HepG2 (cell line): ENCODE results near the gene ACTR6. TPM values are rescaled to one million over a fixed set of nuclear protein-coding genes. Genes with fewer than 3 reads are reported as not detected.
"Not testable (repeated sequence)": the region's sequence is repeated elsewhere in the genome, so short reads cannot be mapped to it uniquely, and the experiment has no call there.

Experiments used
- ATAC-seq: fragments of 200-7000 bp; cut with Tn5 transposase; 3 replicates; pipeline ENCODE4 v1.9.1; 2020; ENCODE audit warnings: mild to moderate bottlenecking, moderate library complexity
- BruUV-seq: library from RNA; stranded (reverse); fragments of 400-500 nt; replicated peaks from 2 replicates; lab custom pipeline; 2021; lab: Mats Ljungman, UMichigan
- CTCF ChIA-PET: fragments of 300-600 bp; formaldehyde crosslinking; extraction: SDS; loops from one replicate; lab custom pipeline; 2021; ENCODE audit warnings: low total read pairs, inconsistent platforms, low intra/inter-chr PET ratio; lab: Yijun Ruan, JAX
- POLR2A ChIA-PET: fragments of 350-600 bp; sonication (Branson Sonifier 250); formaldehyde crosslinking; loops from one replicate; lab custom pipeline; 2020; ENCODE audit warnings: antibody characterized with exemption, inconsistent platforms; lab: Yijun Ruan, JAX
- DNase-seq: peaks from one replicate; pipeline ENCODE4 v3.0.0-alpha.2; 2015; ENCODE audit warnings: low spot score
- FAIRE-seq: peaks from 3 replicates; lab custom pipeline; 2011; peaks lifted over from hg19 to GRCh38; lab: Jason Lieb, UNC
- H2AFZ ChIP-seq: one replicate; pipeline ENCODE4 v1.6.1; 2011; ENCODE audit warnings: low read length, inconsistent platforms
- H3K27ac ChIP-seq: fragments of 300-600 bp; 3 replicates; pipeline ENCODE4 v1.8.0; 2011; ENCODE audit warnings: mixed run types, mild to moderate bottlenecking, mixed read lengths, low read length, inconsistent platforms; ENCODE audit not compliant: insufficient read depth; ENCODE audit errors: extremely low read length
- H3K27me3 ChIP-seq, 2 experiments: fragments of 200-600 bp in 1 of 2; 2 replicates in 1 of 2; 3 replicates in 1 of 2; pipeline versions ENCODE4 v1.6.0 to v1.8.0; 2011; ENCODE audit warnings: low read length in 2 of 2, mild to moderate bottlenecking in 2 of 2, moderate library complexity in 2 of 2, inconsistent platforms in 1 of 2; ENCODE audit not compliant: insufficient read depth in 2 of 2, control insufficient read depth in 1 of 2
- H3K36me3 ChIP-seq, 2 experiments: fragments of 200-600 bp in 1 of 2; replicated peaks in 1 of 2; 2 replicates in 1 of 2; 3 replicates in 1 of 2; pipeline versions ENCODE4 v1.5.1 to v1.8.0; 2011; ENCODE audit warnings: low read length in 2 of 2, inconsistent platforms in 1 of 2; ENCODE audit not compliant: insufficient read depth in 2 of 2, control insufficient read depth in 1 of 2
- H3K4me1 ChIP-seq: 2 replicates; pipeline ENCODE4 v1.5.1; 2012; ENCODE audit warnings: low read length, inconsistent platforms; ENCODE audit not compliant: insufficient read depth
- H3K4me2 ChIP-seq: 2 replicates; pipeline ENCODE4 v1.6.0; 2011; ENCODE audit warnings: low read depth, low read length, inconsistent platforms
- H3K4me3 ChIP-seq, 3 experiments: fragments of 200-600 bp in 1 of 3; sonication (generic), shearing (Covaris generic) in 1 of 3; replicated peaks in 1 of 3; 2 replicates each; pipeline ENCODE4 v1.5.1; 2011 to 2016; ENCODE audit warnings: low read length in 3 of 3, inconsistent platforms in 2 of 3, low read depth in 2 of 3, mild to moderate bottlenecking in 2 of 3, control low read depth in 1 of 3, mixed read lengths in 1 of 3; ENCODE audit not compliant: insufficient read depth in 1 of 3
- H3K79me2 ChIP-seq: one replicate; pipeline ENCODE4 v1.6.1; 2011; ENCODE audit warnings: low read length, inconsistent platforms; ENCODE audit not compliant: insufficient read depth
- H3K9ac ChIP-seq: 2 replicates; pipeline ENCODE4 v1.6.0; 2011; ENCODE audit warnings: mild to moderate bottlenecking, low read depth, low read length, inconsistent platforms; ENCODE audit not compliant: insufficient read depth
- H3K9me3 ChIP-seq: 2 replicates; pipeline ENCODE4 v1.5.1; 2012; ENCODE audit warnings: mild to moderate bottlenecking, low read length
- H4K20me1 ChIP-seq: 2 replicates; pipeline ENCODE4 v1.6.0; 2011; ENCODE audit warnings: inconsistent platforms, mild to moderate bottlenecking, low read length, moderate library complexity; ENCODE audit not compliant: insufficient read depth
- GTF3A ChIP-seq: sonication (generic); formaldehyde crosslinking; conservative IDR thresholded peaks from 2 replicates; pipeline ENCODE4 v1.4.0; 2020; ENCODE audit warnings: mild to moderate bottlenecking, missing genetic modification reagents
- IRF2 ChIP-seq: IDR thresholded peaks from 2 replicates; pipeline ENCODE4 v1.6.1; 2018; ENCODE audit warnings: missing genetic modification reagents, missing compliant biosample characterization
- MBD4 ChIP-seq: IDR thresholded peaks from 2 replicates; pipeline ENCODE4 v1.6.1; 2012; ENCODE audit warnings: low read length, inconsistent platforms, borderline replicate concordance
- MEIS2 ChIP-seq: sonication (generic); formaldehyde crosslinking; IDR thresholded peaks from 2 replicates; pipeline ENCODE4 v1.9.0; 2021; ENCODE audit warnings: mild to moderate bottlenecking, missing genetic modification reagents
- NCOA1 ChIP-seq: sonication (generic); formaldehyde crosslinking; IDR thresholded peaks from 2 replicates; pipeline ENCODE4 v1.9.0; 2021; ENCODE audit warnings: missing genetic modification reagents
- SALL1 ChIP-seq: sonication (generic); formaldehyde crosslinking; IDR thresholded peaks from 2 replicates; pipeline ENCODE4 v1.8.0; 2022; ENCODE audit warnings: mild to moderate bottlenecking, missing genetic modification reagents
- SMARCE1 ChIP-seq: fragments of 450-650 bp; IDR thresholded peaks from 2 replicates; pipeline ENCODE4 v1.6.1; 2017; ENCODE audit warnings: borderline replicate concordance
- TBP ChIP-seq: sonication (generic); formaldehyde crosslinking; IDR thresholded peaks from 2 replicates; pipeline ENCODE4 v1.5.0; 2020; ENCODE audit warnings: missing genetic modification reagents
- ZBTB20 ChIP-seq: sonication (generic); formaldehyde crosslinking; IDR thresholded peaks from 2 replicates; pipeline ENCODE4 v1.8.1; 2023; ENCODE audit warnings: missing genetic modification reagents, low read depth, mild to moderate bottlenecking, borderline replicate concordance
- ZBTB38 ChIP-seq: sonication (generic); formaldehyde crosslinking; IDR thresholded peaks from 2 replicates; pipeline ENCODE4 v1.5.1; 2020; ENCODE audit warnings: mild to moderate bottlenecking, missing genetic modification reagents
- ZBTB7A ChIP-seq: sonication (generic); formaldehyde crosslinking; IDR thresholded peaks from 2 replicates; pipeline ENCODE4 v1.8.0; 2022; ENCODE audit warnings: mild to moderate bottlenecking, missing genetic modification reagents
- ZNF121 ChIP-seq: sonication (generic); formaldehyde crosslinking; IDR thresholded peaks from 2 replicates; pipeline ENCODE4 v1.5.0; 2020; ENCODE audit warnings: mild to moderate bottlenecking, missing genetic modification reagents
- ZNF30 ChIP-seq: sonication (generic); formaldehyde crosslinking; IDR thresholded peaks from 2 replicates; pipeline ENCODE4 v1.5.0; 2020; ENCODE audit warnings: mild to moderate bottlenecking, missing genetic modification reagents
- ZNF362 ChIP-seq: sonication (generic); formaldehyde crosslinking; IDR thresholded peaks from 2 replicates; pipeline ENCODE4 v1.4.0; 2020; ENCODE audit warnings: missing genetic modification reagents, mild to moderate bottlenecking, borderline replicate concordance
- ZNF562 ChIP-seq: sonication (generic); formaldehyde crosslinking; IDR thresholded peaks from 2 replicates; pipeline ENCODE4 v1.8.0; 2022; ENCODE audit warnings: missing genetic modification reagents, borderline replicate concordance
- ZSCAN12 ChIP-seq: sonication (generic); formaldehyde crosslinking; IDR thresholded peaks from 2 replicates; pipeline ENCODE4 v1.9.0; 2021; ENCODE audit warnings: mild to moderate bottlenecking, missing genetic modification reagents
- WGBS: methylation state at CpG from one replicate; pipeline ENCODE4 v1.1.6; 2017; ENCODE audit warnings: low lambda C conversion rate; 5-methylcytosine and 5-hydroxymethylcytosine counted together
- in situ Hi-C: cut with HindIII; loops from 2 replicates; pipeline ENCODE4 v1.10.0; 2017; ENCODE audit warnings: low pct_unique_long_range_greater_than_20kb; ENCODE audit not compliant: extremely low pct_ligation_motif_present
- intact Hi-C: fragments of 100-400 bp; cut with micrococcal nuclease; formaldehyde crosslinking; loops from one replicate; pipeline ENCODE4 v1.10.0; 2022; ENCODE audit not compliant: unreplicated experiment
- polyA plus RNA-seq, 8 experiments: library from polyadenylated mRNA; depleted of rRNA in 3 of 8; stranded (reverse) in 7 of 8; unstranded in 1 of 8; fragments of >200 nt; fragmentation: Illumina TruSeq in 4 of 8; extraction: Trizol in 4 of 8; gene quantifications; 2 replicates each; pipeline versions ENCODE4 v1.2.1 to v1.2.3, GENCODE V29; 2011 to 2016; ENCODE audit warnings: low read depth in 4 of 8, missing spikeins in 1 of 8, mixed read lengths in 1 of 8; ENCODE audit not compliant: insufficient read depth in 1 of 8
- total RNA-seq, 5 experiments: library from RNA; depleted of rRNA; stranded (reverse); fragments of >200 nt; fragmentation: Illumina TruSeq; extraction: Trizol; gene quantifications; 2 replicates each; pipeline ENCODE4 v1.2.3, GENCODE V29; 2016; ENCODE audit warnings: low read depth in 1 of 5
- TF ChIP-seq, protein P1 (sequence below): sonication (generic); formaldehyde crosslinking; IDR thresholded peaks from 2 replicates; pipeline ENCODE4 v1.4.0; 2020; ENCODE audit warnings: missing genetic modification reagents
- TF ChIP-seq, protein P2 (sequence below): sonication (generic); formaldehyde crosslinking; IDR thresholded peaks from 2 replicates; pipeline ENCODE4 v1.8.0; 2022; ENCODE audit warnings: missing genetic modification reagents, mild to moderate bottlenecking, borderline replicate concordance

The ACTR6 gene
- total and polyA plus RNA-seq, 2 of the 13 experiments (the other 11 are each of a cell fraction or from before 2014, with no cell fraction given), result 12.9 to 22.4 TPM

DNA sequence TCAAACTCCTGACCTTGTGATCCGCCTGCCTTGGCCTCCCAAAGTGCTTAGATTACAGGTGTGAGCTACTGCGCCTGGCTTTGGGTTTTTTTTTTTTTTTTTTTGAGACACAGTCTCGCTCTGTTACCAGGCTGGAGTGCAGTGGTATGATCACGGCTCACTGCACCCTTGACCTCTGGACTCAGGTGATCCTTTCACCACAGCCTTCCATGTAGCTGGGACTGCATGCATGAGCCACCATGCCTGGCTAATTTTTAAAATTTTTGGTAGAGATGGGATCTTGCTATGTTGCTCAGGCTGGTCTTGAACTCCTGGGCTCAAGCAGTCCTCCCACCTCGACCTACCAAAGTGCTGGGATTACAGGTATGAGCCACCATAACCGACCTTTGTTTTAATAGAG is 21.6 kb downstream of the ACTR6 start:
- H3K79me2 ChIP-seq, H3K4me2 ChIP-seq, in situ Hi-C loops, CTCF ChIA-PET, H4K20me1 ChIP-seq, BruUV-seq, H3K4me3 ChIP-seq, H3K27me3 ChIP-seq, FAIRE-seq, H3K9me3 ChIP-seq, H3K9ac ChIP-seq, H2AFZ ChIP-seq, POLR2A ChIA-PET, DNase-seq, intact Hi-C loops: not testable (repeated sequence)
- TF ChIP-seq ZNF362 (CRISPR knock-in tag) (peak; percentile 57; the same call in 1 of the 2 replicates), ZNF121 (CRISPR knock-in tag) (peak; percentile 77), SALL1 (CRISPR knock-in tag) (0 out of 2 replicates have a peak, but pooled peaks have one; percentile 11)
- ATAC-seq, result peak; percentile 86
- Histone ChIP-seq H3K27ac (peak overlapping the region; percentile 21), H3K4me1 (peaks cover 26% of the 10 kb centered on the region), H3K36me3 (peaks cover 0 to 32% of the 10 kb centered on the region in 2 experiments; a peak in 3 of 5 replicates)
- WGBS, result 63% methylated on average over 6 of the region's 6 CpGs

GRCh38 chr12:100225491-100225890 is 24.9 kb downstream of the ACTR6 start:
- FAIRE-seq (no peak), DNase-seq (no peak), ATAC-seq (no peak)
- CTCF ChIA-PET, result no interaction called here
- Histone ChIP-seq H3K4me2 (no peak overlapping the region), H3K27ac (no peak overlapping the region), H3K9me3 (no peaks in the 10 kb centered on the region), H3K4me1 (peaks cover 11% of the 10 kb centered on the region), H3K27me3 (no peaks in the 10 kb centered on the region), H3K4me3 (no peak overlapping the region), H2AFZ (no peak overlapping the region), H4K20me1 (no peaks in the 10 kb centered on the region), H3K9ac (no peak overlapping the region), H3K36me3 (peaks cover 0 to 24% of the 10 kb centered on the region in 2 experiments; a peak in 3 of 5 replicates), H3K79me2 (no peaks in the 10 kb centered on the region)
- POLR2A ChIA-PET, result no interaction called here
- BruUV-seq, result no TSS peak
- intact Hi-C loops (no loop called here), in situ Hi-C loops (no loop called here)
- TF ChIP-seq SMARCE1 (no peak), NCOA1 (CRISPR knock-in tag) (no peak), ZBTB38 (CRISPR knock-in tag) (no peak), ZSCAN12 (CRISPR knock-in tag) (no peak), MBD4 (no peak), ZBTB20 (CRISPR knock-in tag) (no peak), TBP (CRISPR knock-in tag) (no peak), IRF2 (CRISPR knock-in tag) (no peak), MEIS2 (CRISPR knock-in tag) (no peak), ZNF562 (CRISPR knock-in tag) (no peak), ZNF30 (no peak), GTF3A (CRISPR knock-in tag) (no peak), ZBTB7A (CRISPR knock-in tag) (no peak)
- TF ChIP-seq, protein P1, sequence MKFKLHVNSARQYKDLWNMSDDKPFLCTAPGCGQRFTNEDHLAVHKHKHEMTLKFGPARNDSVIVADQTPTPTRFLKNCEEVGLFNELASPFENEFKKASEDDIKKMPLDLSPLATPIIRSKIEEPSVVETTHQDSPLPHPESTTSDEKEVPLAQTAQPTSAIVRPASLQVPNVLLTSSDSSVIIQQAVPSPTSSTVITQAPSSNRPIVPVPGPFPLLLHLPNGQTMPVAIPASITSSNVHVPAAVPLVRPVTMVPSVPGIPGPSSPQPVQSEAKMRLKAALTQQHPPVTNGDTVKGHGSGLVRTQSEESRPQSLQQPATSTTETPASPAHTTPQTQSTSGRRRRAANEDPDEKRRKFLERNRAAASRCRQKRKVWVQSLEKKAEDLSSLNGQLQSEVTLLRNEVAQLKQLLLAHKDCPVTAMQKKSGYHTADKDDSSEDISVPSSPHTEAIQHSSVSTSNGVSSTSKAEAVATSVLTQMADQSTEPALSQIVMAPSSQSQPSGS, result no peak
- TF ChIP-seq, protein P2, sequence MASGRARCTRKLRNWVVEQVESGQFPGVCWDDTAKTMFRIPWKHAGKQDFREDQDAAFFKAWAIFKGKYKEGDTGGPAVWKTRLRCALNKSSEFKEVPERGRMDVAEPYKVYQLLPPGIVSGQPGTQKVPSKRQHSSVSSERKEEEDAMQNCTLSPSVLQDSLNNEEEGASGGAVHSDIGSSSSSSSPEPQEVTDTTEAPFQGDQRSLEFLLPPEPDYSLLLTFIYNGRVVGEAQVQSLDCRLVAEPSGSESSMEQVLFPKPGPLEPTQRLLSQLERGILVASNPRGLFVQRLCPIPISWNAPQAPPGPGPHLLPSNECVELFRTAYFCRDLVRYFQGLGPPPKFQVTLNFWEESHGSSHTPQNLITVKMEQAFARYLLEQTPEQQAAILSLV, result no peak
